ENCODE data around the gene CAPN15. TPM values are rescaled to one million over a fixed set of nuclear protein-coding genes. Genes with fewer than 3 reads are reported as not detected.
A peak's percentile ranks its signal among the peaks of the same experiment; 100 is the strongest.

CAPN15 gene
- polyA plus RNA-seq, 1 of the 3 experiments (the other 2 are of a cell fraction), result 22.9 TPM

- TF ChIP-seq TAF1 (IDR thresholded peaks at IDR 0.05; ENCODE audit: borderline replicate concordance, low read depth, low read length), result no peak
- TF ChIP-seq EZH2phosphoT487 (IDR thresholded peaks at IDR 0.05; ENCODE audit: borderline replicate concordance, low read depth), result no peak
- peak; percentile 31 for TF ChIP-seq POLR2AphosphoS5 (IDR thresholded peaks at IDR 0.05; ENCODE audit: low read depth, low read length)
- no peak for TF ChIP-seq FOXM1 (IDR thresholded peaks at IDR 0.05; ENCODE audit: low read depth)
These were observed 59.4 kb downstream of the CAPN15 start (continued) for GRCh38 chr16:586645-587590.

- Histone ChIP-seq H3K9ac (peak overlapping the region; percentile 90), H3K4me3 (ENCODE audit: low read depth in 2 of 2, low read length in 1 of 2) (peak overlapping the region; percentile 89 to 90), H3K9me2 (no peaks in the 10 kb centered on the region), H3K9me3 (no peaks in the 10 kb centered on the region), H3K4me2 (peak overlapping the region; percentile 96), H4K20me1 (ENCODE audit: insufficient read depth) (peaks cover 31% of the 10 kb centered on the region), H3K27ac (ENCODE audit: low read depth in 2 of 2, low read length in 1 of 2) (peak overlapping the region; percentile 90 to 97), H3K4me1 (ENCODE audit: control insufficient read depth in 1 of 2, insufficient read depth in 2 of 2, low read depth in 1 of 2, low read length in 1 of 2) (peaks cover 21 to 38% of the 10 kb centered on the region in 2 experiments; a peak in 2 of 4 replicates), H3F3A (replicated peaks; ENCODE audit: insufficient read depth) (peaks cover 20% of the 10 kb centered on the region), H2AFZ (ENCODE audit: low read depth) (no peak overlapping the region), H3K36me3 (replicated peaks in 1 of 2; ENCODE audit: control insufficient read depth in 1 of 2, insufficient read depth in 2 of 2, low read length in 1 of 2) (peaks cover 0 to 3% of the 10 kb centered on the region in 2 experiments), H3K27me3 (ENCODE audit: insufficient read depth) (no peaks in the 10 kb centered on the region), H3K79me2 (ENCODE audit: insufficient read depth) (peaks cover 56% of the 10 kb centered on the region)
- 1% methylated on average over 15 of the region's 21 CpGs for WGBS (ENCODE audit: low lambda C conversion rate)
- TF ChIP-seq, protein P1, sequence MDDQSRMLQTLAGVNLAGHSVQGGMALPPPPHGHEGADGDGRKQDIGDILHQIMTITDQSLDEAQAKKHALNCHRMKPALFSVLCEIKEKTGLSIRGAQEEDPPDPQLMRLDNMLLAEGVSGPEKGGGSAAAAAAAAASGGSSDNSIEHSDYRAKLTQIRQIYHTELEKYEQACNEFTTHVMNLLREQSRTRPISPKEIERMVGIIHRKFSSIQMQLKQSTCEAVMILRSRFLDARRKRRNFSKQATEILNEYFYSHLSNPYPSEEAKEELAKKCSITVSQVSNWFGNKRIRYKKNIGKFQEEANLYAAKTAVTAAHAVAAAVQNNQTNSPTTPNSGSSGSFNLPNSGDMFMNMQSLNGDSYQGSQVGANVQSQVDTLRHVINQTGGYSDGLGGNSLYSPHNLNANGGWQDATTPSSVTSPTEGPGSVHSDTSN (IDR thresholded peaks at IDR 0.05), result no peak
- TF ChIP-seq MEF2A (IDR thresholded peaks at IDR 0.05; ENCODE audit: borderline replicate concordance, low read depth), result no peak
- TF ChIP-seq, protein P2, sequence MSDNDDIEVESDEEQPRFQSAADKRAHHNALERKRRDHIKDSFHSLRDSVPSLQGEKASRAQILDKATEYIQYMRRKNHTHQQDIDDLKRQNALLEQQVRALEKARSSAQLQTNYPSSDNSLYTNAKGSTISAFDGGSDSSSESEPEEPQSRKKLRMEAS (IDR thresholded peaks at IDR 0.05; ENCODE audit: low read depth), result no peak
- no peak for TF ChIP-seq POLR2AphosphoS5 (IDR thresholded peaks at IDR 0.05; ENCODE audit: low read depth, low read length)
- CTCF ChIA-PET, result interaction anchor here (1.0 to 1.3 kb wide), 4 partner anchors 9 to 92 kb away, joined by 3 to 4 read pairs (median 3); no protein-coding TSS in a partner anchor
- POLR2A ChIA-PET, result interaction anchor here (0.8 to 1.2 kb wide), 5 partner anchors 8 to 102 kb away, joined by 3 to 4 read pairs (median 3); partner anchors contain the start of gene WDR24
- DNase-seq, result peak; percentile 58
These were observed 61.1 kb downstream of the CAPN15 start for GRCh38 chr16:588639-588888.

GRCh38 chr16:588889-589657 lies 61.6 kb downstream of the CAPN15 start:
- H3K9me3 ChIP-seq, result no peaks in the 10 kb centered on the region
- DNase-seq, result peak; percentile 93
- no peaks in the 10 kb centered on the region for H3K27me3 ChIP-seq (ENCODE audit: insufficient read depth)
- H2AFZ ChIP-seq (ENCODE audit: low read depth), result peak overlapping the region; percentile 78; the same call in 1 of the 2 replicates
- peak overlapping the region; percentile 96 for H3K4me2 ChIP-seq
- ChIA-PET CTCF (interaction anchor here (1.0 to 1.3 kb wide), 4 partner anchors 10 to 92 kb away, joined by 3 to 4 read pairs (median 3); no protein-coding TSS in a partner anchor), POLR2A (interaction anchor here (0.8 to 1.2 kb wide), 5 partner anchors 9 to 101 kb away, joined by 3 to 4 read pairs (median 3); partner anchors contain the start of gene WDR24)
- peaks cover 36% of the 10 kb centered on the region for H4K20me1 ChIP-seq (ENCODE audit: insufficient read depth)
- H3K27ac ChIP-seq (ENCODE audit: low read depth in 2 of 2, low read length in 1 of 2), result peak overlapping the region; percentile 90 to 97
- H3F3A ChIP-seq (replicated peaks; ENCODE audit: insufficient read depth), result peaks cover 20% of the 10 kb centered on the region
- TF ChIP-seq FOXJ3 (CRISPR knock-in tag; IDR thresholded peaks at IDR 0.05), result no peak
- TF ChIP-seq GABPA (IDR thresholded peaks at IDR 0.05; ENCODE audit: low read depth), result peak; percentile 96
- no peak for TF ChIP-seq CHD2 (IDR thresholded peaks at IDR 0.05; ENCODE audit: low read length, partially characterized antibody)
- peak; percentile 74; the same call in 1 of the 2 replicates for TF ChIP-seq POLR2AphosphoS5 (IDR thresholded peaks at IDR 0.05; ENCODE audit: low read depth, low read length)
- TF ChIP-seq, protein P2 (IDR thresholded peaks at IDR 0.05; ENCODE audit: low read depth), result peak; percentile 58; the same call in 1 of the 2 replicates
- peak; percentile 56 for TF ChIP-seq ELF1 (IDR thresholded peaks at IDR 0.05)
- TF ChIP-seq TAF1 (IDR thresholded peaks at IDR 0.05; ENCODE audit: borderline replicate concordance, low read depth, low read length), result peak; percentile 76
- peak; percentile 29 for TF ChIP-seq MXI1 (IDR thresholded peaks at IDR 0.05; ENCODE audit: low read depth, low read length)
- no peak for TF ChIP-seq RFX5 (IDR thresholded peaks at IDR 0.05; ENCODE audit: low read length)
- TF ChIP-seq SMC3 (IDR thresholded peaks at IDR 0.05; ENCODE audit: low read depth, low read length), result no peak
- no peak for TF ChIP-seq NFIC (IDR thresholded peaks at IDR 0.05; ENCODE audit: borderline replicate concordance)
- peak overlapping the region; percentile 90 for H3K9ac ChIP-seq
- peaks cover 61% of the 10 kb centered on the region for H3K79me2 ChIP-seq (ENCODE audit: insufficient read depth)
- H3K4me3 ChIP-seq (ENCODE audit: low read depth in 2 of 2, low read length in 1 of 2), result peak overlapping the region; percentile 89 to 90
- H3K4me1 ChIP-seq (ENCODE audit: control insufficient read depth in 1 of 2, insufficient read depth in 2 of 2, low read depth in 1 of 2, low read length in 1 of 2), result peaks cover 21 to 38% of the 10 kb centered on the region in 2 experiments; a peak in 2 of 4 replicates
- 6% methylated on average over 6 of the region's 107 CpGs for WGBS (ENCODE audit: low lambda C conversion rate)
- H3K9me2 ChIP-seq, result no peaks in the 10 kb centered on the region
- H3K36me3 ChIP-seq (replicated peaks in 1 of 2; ENCODE audit: control insufficient read depth in 1 of 2, insufficient read depth in 2 of 2, low read length in 1 of 2), result peaks cover 0 to 3% of the 10 kb centered on the region in 2 experiments

Data from SK-N-SH (cell line).